GM10248 (cell line): ENCODE measurements around the gene GALNT4.

ENCODE experiments used
- CTCF ChIA-PET: fragments of 300-600 bp; sonication (Branson Sonifier 250); formaldehyde crosslinking; extraction: SDS; loops from one replicate; lab custom pipeline; 2021; ENCODE audit warnings: antibody characterized with exemption; lab: Yijun Ruan, JAX
- POLR2A ChIA-PET: fragments of 350-650 bp; sonication (Branson Sonifier 250); formaldehyde crosslinking; extraction: SDS; loops from one replicate; lab custom pipeline; 2020; ENCODE audit warnings: antibody characterized with exemption; lab: Yijun Ruan, JAX
- DNase-seq: peaks from one replicate; pipeline ENCODE4 v3.0.0; 2012; ENCODE audit errors: extremely low spot score
- CTCF ChIP-seq: IDR thresholded peaks from 2 replicates; pipeline ENCODE4 v1.5.1; 2012; ENCODE audit warnings: mild to moderate bottlenecking, low read depth; ENCODE audit errors: extremely low read depth, missing control alignments, control extremely low read depth

Gene GALNT4

GRCh38 chr12:89476904-89477595 lies 47.5 kb downstream of the GALNT4 start:
- POLR2A ChIA-PET, result no interaction called here
- CTCF ChIA-PET, result interaction anchor here (0.9 to 2.2 kb wide), 4 partner anchors 12 to 66 kb away, joined by 3 to 7 read pairs (median 5); partner anchors contain the start of gene GALNT4
- DNase-seq, result no peak
- no peak for TF ChIP-seq CTCF

GRCh38 chr12:89476232-89476631 lies 48.4 kb downstream of the GALNT4 start:
- POLR2A ChIA-PET, result no interaction called here
- CTCF ChIA-PET, result interaction anchor here (0.9 to 2.2 kb wide), 3 partner anchors 14 to 67 kb away, joined by 3 to 7 read pairs (median 6); partner anchors contain the start of gene GALNT4
- DNase-seq, result no peak
- TF ChIP-seq CTCF, result no peak

GRCh38 chr12:89475203-89475990 lies 49.2 kb downstream of the GALNT4 start:
- ChIA-PET POLR2A (no interaction called here), CTCF (interaction anchor here (0.9 to 2.3 kb wide), 7 partner anchors 14 to 456 kb away, joined by 3 to 9 read pairs (median 4); partner anchors contain the start of gene GALNT4)
- TF ChIP-seq CTCF, result no peak
- DNase-seq, result no peak

GRCh38 chr12:89474615-89475014 lies 50.0 kb downstream of the GALNT4 start:
- ChIA-PET CTCF (interaction anchor here (0.9 to 2.3 kb wide), 7 partner anchors 13 to 456 kb away, joined by 3 to 9 read pairs (median 3); partner anchors contain the start of gene GALNT4), POLR2A (no interaction called here)
- no peak for TF ChIP-seq CTCF
- DNase-seq, result no peak
